Activated CD4-positive, alpha-beta T cell treated with anti-CD3 and anti-CD28 coated beads for 4 hours (primary cell): ENCODE data around the gene POLE.
A peak's percentile ranks its signal among the peaks of the same experiment; 100 is the strongest.
"Not testable (repeated sequence)": the region's sequence is repeated elsewhere in the genome, so short reads cannot be mapped to it uniquely, and the experiment has no call there.

Experiments
- DNase-seq, 2 donors: peaks; one replicate each; pipeline ENCODE4 v3.0.0-alpha.2; 2020

The POLE gene

DNA sequence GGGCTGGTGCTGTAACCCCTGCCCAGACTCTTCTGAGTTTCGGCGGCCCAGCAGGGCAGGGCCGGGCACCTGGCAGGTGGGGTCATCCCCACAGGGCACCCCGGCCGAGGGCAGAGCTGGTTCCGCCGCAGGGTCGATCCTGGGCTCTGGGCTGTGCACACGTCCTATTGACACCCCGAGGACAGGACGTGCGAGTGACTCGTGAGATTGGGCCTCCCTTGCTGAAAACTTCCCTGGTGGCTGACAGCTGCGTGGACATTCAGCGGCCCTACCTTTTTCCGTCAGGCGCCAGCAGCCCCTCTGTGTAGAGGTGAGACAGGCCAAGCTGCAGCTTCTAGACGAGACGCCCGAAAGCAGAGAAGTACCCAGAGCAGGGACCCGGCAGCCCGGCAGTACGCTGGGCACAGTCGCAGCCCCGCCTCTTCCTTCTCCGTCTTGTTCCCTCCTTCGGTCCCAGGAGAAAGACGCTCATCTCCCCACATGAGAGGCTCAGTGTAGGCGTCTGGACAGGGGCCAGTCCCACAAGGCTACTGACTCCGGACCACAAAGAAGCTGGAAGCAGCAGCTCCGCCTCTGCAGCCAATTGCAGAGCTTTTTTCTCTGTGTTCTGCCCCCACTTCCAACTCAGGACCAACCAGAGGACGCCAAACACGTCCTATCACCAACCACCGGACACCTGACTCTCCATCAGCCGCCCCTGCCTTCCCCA, 76.9 kb downstream of the POLE start, which contains the start of gene LRCOL1:
TSS of gene LRCOL1 (minus strand) at position 532 of the 709 bp plus-strand sequence. CDS start 4,331 bp downstream, outside the sequence.
- no peak for DNase-seq

- DNase-seq = no peak
Measured at GRCh38 chr12:132608231-132609171, 78.6 kb downstream of the POLE start.

DNA sequence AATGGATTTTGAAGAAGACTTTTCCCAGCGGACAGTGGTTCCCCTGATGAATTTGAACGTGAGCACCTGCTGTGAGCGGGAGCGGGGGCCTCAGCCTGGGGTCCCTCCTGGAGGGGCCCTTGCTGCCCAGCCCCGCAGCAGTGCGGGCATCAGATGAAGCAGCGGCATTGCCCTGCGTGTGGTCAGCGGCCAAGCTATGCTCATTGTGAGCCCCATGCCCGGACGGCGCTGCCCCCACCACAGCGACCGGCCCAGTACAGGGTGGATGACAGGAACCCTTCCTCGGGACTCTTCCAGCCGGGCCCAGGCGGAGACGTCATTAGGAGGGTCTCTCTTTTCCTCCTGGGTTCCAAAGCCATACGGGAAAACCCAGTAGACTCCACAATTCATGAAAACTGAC, 80.2 kb downstream of the POLE start:
- no peak for DNase-seq

GRCh38 chr12:132606466-132606865, 80.7 kb downstream of the POLE start:
- no peak for DNase-seq

GRCh38 chr12:132605892-132606291, 81.2 kb downstream of the POLE start:
- no peak for DNase-seq

DNA sequence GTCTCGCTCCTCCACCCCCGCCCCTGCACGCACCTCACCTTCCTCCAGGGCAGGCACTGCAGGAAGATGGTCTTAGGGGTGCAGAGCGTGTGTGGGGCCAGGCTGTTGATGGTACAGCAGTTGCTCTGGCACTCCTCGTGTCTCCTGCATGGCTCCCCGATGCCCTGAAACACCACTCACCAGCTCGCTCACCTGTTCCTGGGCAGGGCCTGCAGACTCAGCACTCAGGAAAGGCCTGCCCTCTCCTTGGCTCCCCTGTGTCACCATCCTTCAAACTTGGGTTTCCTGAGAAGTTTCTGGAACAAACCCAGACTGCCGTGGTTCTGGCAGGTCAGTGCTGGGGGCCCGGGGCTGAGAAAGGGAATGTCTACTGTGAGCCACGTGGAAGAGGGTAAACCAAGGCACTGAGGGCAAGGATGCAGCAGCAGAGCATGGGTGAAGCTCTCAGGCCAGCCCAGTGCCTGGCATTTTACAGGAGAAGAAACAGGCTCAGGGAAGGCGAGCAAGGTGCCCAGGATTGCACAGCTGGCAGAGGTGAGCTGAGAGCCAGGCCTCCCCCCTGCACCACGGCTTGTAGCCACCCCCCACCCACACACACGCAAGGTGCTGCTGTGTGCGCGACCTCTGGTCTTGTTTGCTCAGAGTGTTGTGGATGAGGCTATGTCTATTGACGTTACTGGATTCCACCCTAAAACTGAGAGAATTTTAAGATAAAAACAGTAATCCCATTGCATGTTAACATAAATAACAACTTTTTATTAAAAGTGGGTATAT, 82.3 kb downstream of the POLE start:
- DNase-seq = no peak

- DNase-seq = no peak
Measured at GRCh38 chr12:132604151-132604618, 83.0 kb downstream of the POLE start.

- no peak for DNase-seq
Measured at GRCh38 chr12:132603240-132604150, 83.6 kb downstream of the POLE start.

- DNase-seq = no peak
Measured at GRCh38 chr12:132602572-132603239, 84.4 kb downstream of the POLE start.

- DNase-seq = no peak
Measured at GRCh38 chr12:132601171-132601883, 85.8 kb downstream of the POLE start.

DNA sequence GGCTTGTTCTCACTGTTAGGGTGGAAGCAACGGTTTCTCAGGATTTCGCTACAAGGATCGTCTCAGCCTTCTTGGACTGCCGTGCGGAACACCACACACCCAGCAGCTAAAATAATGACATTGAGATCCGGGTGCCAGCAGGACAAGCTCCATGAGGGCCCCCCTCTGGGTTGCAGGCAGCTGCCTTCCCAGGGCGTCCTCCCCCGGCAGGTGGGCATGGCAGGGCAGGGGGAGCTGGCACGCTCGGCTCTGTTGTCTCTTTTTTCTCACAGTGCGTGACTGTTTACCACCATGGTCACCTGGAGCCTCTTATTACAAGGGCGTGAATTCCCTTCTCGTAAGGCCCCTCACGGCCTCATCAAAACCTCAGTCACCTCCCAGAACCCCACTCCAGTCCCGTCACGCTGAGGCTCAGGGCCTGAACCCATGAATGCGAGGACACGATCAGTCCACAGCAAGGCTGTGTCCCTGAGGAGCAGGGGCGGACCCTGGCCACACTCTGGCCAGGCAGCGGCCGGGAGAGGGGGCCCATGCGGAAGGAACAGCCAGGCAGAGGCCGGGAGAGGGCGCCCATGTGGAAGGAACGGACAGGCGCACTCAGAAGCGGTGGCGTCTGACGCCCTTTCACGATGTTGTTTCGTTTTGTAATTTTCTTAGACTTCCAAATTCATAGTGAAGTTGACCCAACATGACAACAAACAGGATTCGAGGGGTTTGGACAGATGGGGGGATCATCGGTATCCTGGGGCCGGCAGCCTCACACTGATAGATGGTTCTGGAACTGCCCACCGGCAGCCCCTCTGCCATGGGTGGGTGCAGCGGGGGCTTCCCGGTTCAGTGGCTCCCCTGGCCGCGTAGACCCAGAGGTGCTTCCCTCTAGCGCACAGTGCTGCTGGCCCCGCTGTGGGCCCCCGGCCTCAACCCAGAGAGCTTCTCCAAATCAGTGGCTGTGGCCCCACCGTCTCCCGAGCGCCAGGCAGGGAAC, 86.8 kb downstream of the POLE start:
- peak in 1 of 2 donors; percentile 22 for DNase-seq

DNA sequence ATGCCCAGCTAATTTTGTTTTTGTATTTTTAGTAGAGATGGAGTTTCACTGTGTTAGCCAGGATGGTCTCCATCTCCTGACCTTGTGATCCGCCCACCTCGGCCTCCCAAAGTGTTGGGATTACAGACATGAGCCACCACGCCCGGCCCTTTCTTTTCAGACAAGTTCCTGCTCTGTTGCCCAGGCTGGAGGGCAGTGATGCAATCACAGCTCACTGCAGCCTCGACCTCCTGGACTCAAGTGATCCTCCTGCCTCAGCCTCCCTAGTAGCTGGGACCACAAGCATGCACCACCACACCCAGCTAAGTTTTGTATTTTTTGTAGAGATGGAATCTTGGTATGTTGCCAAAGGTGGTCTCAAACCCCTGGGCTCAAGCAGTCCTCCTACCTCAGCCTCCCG, 87.6 kb downstream of the POLE start:
- DNase-seq = not testable (repeated sequence)

- DNase-seq = no peak
Measured at GRCh38 chr12:132597333-132598316, 89.5 kb downstream of the POLE start.

- no peak for DNase-seq
Measured at GRCh38 chr12:132596016-132596415, 91.1 kb downstream of the POLE start.

- DNase-seq = no peak
Measured at GRCh38 chr12:132595183-132595582, 92.0 kb downstream of the POLE start.

DNA sequence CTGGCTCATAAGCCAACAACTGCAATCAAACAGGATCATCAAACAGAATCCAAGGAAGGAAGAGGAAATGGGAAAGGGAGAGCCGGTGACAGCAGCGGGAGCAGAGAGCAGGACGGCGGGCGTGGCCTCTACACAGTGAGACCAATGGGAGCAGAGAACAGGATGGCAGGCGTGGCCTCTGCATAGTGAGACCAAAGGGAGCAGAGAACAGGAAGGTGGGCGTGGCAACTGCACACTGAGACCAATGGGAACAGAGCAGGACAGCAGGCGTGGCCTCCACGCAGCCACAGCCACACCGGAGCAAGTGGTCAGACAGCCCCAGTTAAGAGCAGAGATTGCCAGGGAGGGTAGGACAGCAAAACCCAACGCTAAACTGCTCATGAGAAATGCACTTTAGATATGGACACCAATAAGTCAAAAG, 93.2 kb downstream of the POLE start:
- DNase-seq = no peak

- no peak for DNase-seq
Measured at GRCh38 chr12:132593521-132593920, 93.6 kb downstream of the POLE start.

GRCh38 chr12:132593071-132593470, 94.1 kb downstream of the POLE start:
- DNase-seq = no peak
